B cell (primary cell): ENCODE data around the gene MAFG. TPM values are rescaled to one million over a fixed set of nuclear protein-coding genes. Genes with fewer than 3 reads are reported as not detected.

Experiments used
- ATAC-seq: fragments of 200-7000 bp; cut with Tn5 transposase; one replicate; pipeline ENCODE4 v1.10.0; 2021; ENCODE audit warnings: low read depth, mild to moderate bottlenecking, moderate number of reproducible peaks, moderate library complexity
- CTCF ChIA-PET: fragments of 350-600 bp; sonication (Branson Sonifier 250); formaldehyde crosslinking; loops from one replicate; lab custom pipeline; 2021; ENCODE audit warnings: antibody characterized with exemption, inconsistent platforms; lab: Charles Lee
- POLR2A ChIA-PET: fragments of 350-600 bp; sonication (Branson Sonifier 250); formaldehyde crosslinking; loops from one replicate; lab custom pipeline; 2021; ENCODE audit warnings: antibody characterized with exemption; lab: Charles Lee
- DNase-seq: peaks from one replicate; pipeline ENCODE4 v3.0.0; 2013
- H2AFZ ChIP-seq: 2 replicates; pipeline ENCODE4 v1.6.1; 2012; ENCODE audit warnings: mild to moderate bottlenecking, low read depth, low read length; ENCODE audit not compliant: insufficient read depth, poor library complexity, severe bottlenecking
- H3K27ac ChIP-seq, 2 donors: 1 replicate in 1 of 2; 2 replicates in 1 of 2; pipeline ENCODE4 v1.5.1; 2012 to 2013; ENCODE audit warnings: low read length in 2 of 2, mild to moderate bottlenecking in 2 of 2, moderate library complexity in 1 of 2
- H3K27me3 ChIP-seq, 4 experiments: fragments of 200-600 bp in 1 of 4; sonication (generic) in 1 of 4; replicated peaks in 1 of 4; 1 replicate in 2 of 4; 2 replicates in 2 of 4; pipeline versions ENCODE4 v1.6.1 to v1.7.0; 2013 to 2016; ENCODE audit warnings: low read length in 3 of 4, mild to moderate bottlenecking in 2 of 4, mixed read lengths in 1 of 4, moderate library complexity in 1 of 4; ENCODE audit not compliant: insufficient read depth in 4 of 4, control insufficient read depth in 3 of 4; ENCODE audit errors: control extremely low read depth in 1 of 4
- H3K36me3 ChIP-seq, 2 experiments: replicated peaks in 1 of 2; 1 replicate in 1 of 2; 2 replicates in 1 of 2; pipeline versions ENCODE4 v1.6.1 to v1.7.1; 2013; ENCODE audit warnings: low read length in 1 of 2; ENCODE audit not compliant: insufficient read depth in 2 of 2, control insufficient read depth in 1 of 2; ENCODE audit errors: control extremely low read depth in 1 of 2, extremely low read depth in 1 of 2
- H3K4me1 ChIP-seq, 2 donors: fragments of 200-600 bp in 1 of 2; sonication (generic) in 1 of 2; 1 replicate in 1 of 2; 2 replicates in 1 of 2; pipeline versions ENCODE4 v1.5.1 to v1.6.1; 2013 to 2017; ENCODE audit warnings: low read length in 2 of 2; ENCODE audit not compliant: control insufficient read depth in 2 of 2, insufficient read depth in 2 of 2
- H3K4me2 ChIP-seq: replicated peaks from 2 replicates; pipeline ENCODE3; 2012; ENCODE audit warnings: mild to moderate bottlenecking, low read depth, low read length; ENCODE audit not compliant: poor library complexity, severe bottlenecking
- H3K4me3 ChIP-seq, 5 experiments: fragments of 200-600 bp in 1 of 5; sonication (generic) in 1 of 5; 1 replicate in 3 of 5; 2 replicates in 2 of 5; pipeline versions ENCODE4 v1.5.1 to v1.7.0; 2011 to 2016; ENCODE audit warnings: low read length in 4 of 5, mild to moderate bottlenecking in 4 of 5, low read depth in 2 of 5, control low read depth in 1 of 5, moderate library complexity in 1 of 5; ENCODE audit not compliant: insufficient read depth in 1 of 5; ENCODE audit errors: control extremely low read depth in 1 of 5, extremely low read depth in 1 of 5
- H3K79me2 ChIP-seq: fragments of 200-600 bp; sonication (generic); one replicate; pipeline ENCODE4 v1.6.0; 2016; ENCODE audit warnings: low read length; ENCODE audit not compliant: control insufficient read depth, insufficient read depth
- H3K9ac ChIP-seq: fragments of 200-600 bp; sonication (generic); 2 replicates; pipeline ENCODE4 v1.6.1; 2017; ENCODE audit warnings: mild to moderate bottlenecking, low read length, moderate library complexity
- H3K9me3 ChIP-seq, 3 donors: one replicate each; pipeline versions ENCODE4 v1.6.1 to v1.7.1; 2013; ENCODE audit warnings: low read length in 2 of 3; ENCODE audit not compliant: control insufficient read depth in 2 of 3, insufficient read depth in 1 of 3; ENCODE audit errors: control extremely low read depth in 1 of 3
- H4K20me1 ChIP-seq: 2 replicates; pipeline ENCODE4 v1.6.0; 2012; ENCODE audit warnings: mild to moderate bottlenecking, low read length; ENCODE audit not compliant: insufficient read depth, control insufficient read depth, poor library complexity, severe bottlenecking
- H3K27ac Mint-ChIP-seq: one replicate; pipeline ENCODE4 v1.8.0; 2021; ENCODE audit warnings: mixed read lengths
- H3K27me3 Mint-ChIP-seq: one replicate; pipeline ENCODE4 v1.8.0; 2021; ENCODE audit warnings: mixed read lengths
- H3K4me1 Mint-ChIP-seq: one replicate; pipeline ENCODE4 v1.8.0; 2021; ENCODE audit warnings: mixed read lengths
- H3K4me3 Mint-ChIP-seq: one replicate; pipeline ENCODE4 v1.8.0; 2021; ENCODE audit warnings: mixed read lengths
- H3K9me3 Mint-ChIP-seq: one replicate; pipeline ENCODE4 v1.8.0; 2022; ENCODE audit warnings: mixed read lengths; ENCODE audit not compliant: insufficient read depth
- CTCF ChIP-seq: fragments of 200-600 bp; IDR thresholded peaks from one replicate; pipeline ENCODE4 v1.8.0; 2022; ENCODE audit warnings: antibody characterized with exemption, mild to moderate bottlenecking
- EZH2 ChIP-seq: IDR thresholded peaks from 2 replicates; pipeline ENCODE4 v1.6.1; 2012; ENCODE audit warnings: borderline replicate concordance, low read depth, mild to moderate bottlenecking, moderate library complexity, low read length; ENCODE audit not compliant: insufficient read depth, poor library complexity, severe bottlenecking
- WGBS: methylation state at CpG from one replicate; pipeline ENCODE4 v1.1.5; 2013; ENCODE audit warnings: missing lambda C conversion rate; ENCODE audit not compliant: insufficient coverage; 5-methylcytosine and 5-hydroxymethylcytosine counted together
- intact Hi-C: fragments of 100-400 bp; cut with micrococcal nuclease; formaldehyde crosslinking; loops from one replicate; pipeline ENCODE4 v1.10.0; 2022
- polyA plus RNA-seq: library from polyadenylated mRNA; depleted of rRNA; stranded (reverse); fragments of >200 nt; gene quantifications from 2 replicates; pipeline ENCODE4 v1.2.3, GENCODE V29; 2012
- total RNA-seq, 2 donors: library from RNA; stranded (reverse); fragments of 120-200 nt in 1 of 2; gene quantifications; 1 replicate in 1 of 2; 2 replicates in 1 of 2; pipeline versions ENCODE4 v1.2.3 to v1.2.4, GENCODE V29; 2013 to 2022

MAFG gene
- total and polyA plus RNA-seq, 2 donors (not counting 1 experiment from before 2014, with no cell fraction given): 11.4 to 27.9 TPM

- H3K27ac ChIP-seq: no peak overlapping the region
- ChIA-PET POLR2A (interaction anchor here (0.7 to 2.7 kb wide), 5 partner anchors 10 to 286 kb away, joined by 3 to 28 read pairs (median 3); partner anchors contain the start of genes ASPSCR1, CENPX, DCXR and LRRC45), CTCF (interaction anchor here (0.6 to 1.6 kb wide), 8 partner anchors 8 to 631 kb away, joined by 3 to 11 read pairs (median 3); partner anchors contain the start of gene DCXR)
- H3K4me1 Mint-ChIP-seq: peaks cover 15% of the 10 kb centered on the region
- H3K4me2 ChIP-seq: peak overlapping the region; percentile 83
- H4K20me1 ChIP-seq: no peaks in the 10 kb centered on the region
- H3K4me3 Mint-ChIP-seq: peak overlapping the region; percentile 66
- H2AFZ ChIP-seq: peak overlapping the region; percentile 71
- H3K9me3 Mint-ChIP-seq: no peaks in the 10 kb centered on the region
- H3K27me3 Mint-ChIP-seq: no peaks in the 10 kb centered on the region
- H3K79me2 ChIP-seq: no peaks in the 10 kb centered on the region
- DNase-seq (peak; percentile 78), ATAC-seq (peak; percentile 83)
- intact Hi-C loops: loop anchor here (1.0 kb wide), 1 partner anchor 10 kb away; the partner anchor contains the start of gene ASPSCR1
- WGBS: 12% methylated on average over 31 of the region's 36 CpGs
- TF ChIP-seq EZH2 (no peak), CTCF (no peak)
- peaks cover 0 to 10% (median 2%) of the 10 kb centered on the region in 4 experiments for H3K27me3 ChIP-seq
- peaks cover 24 to 27% of the 10 kb centered on the region in 2 donors for H3K4me1 ChIP-seq
- peak overlapping the region; percentile 51 for H3K9ac ChIP-seq
- peak overlapping the region in 4 of 5 experiments; percentile 22 to 59 (median 36) for H3K4me3 ChIP-seq
- H3K9me3 ChIP-seq: peaks cover 0 to 3% (median 0%) of the 10 kb centered on the region in 3 donors
- H3K27ac Mint-ChIP-seq: no peak overlapping the region
- H3K36me3 ChIP-seq: no peaks in the 10 kb centered on the region
These were observed 40.2 kb upstream of the MAFG start for GRCh38 chr17:81967533-81968395.
